GM20431 (cell line): ENCODE data around the gene AMN.
"Not testable (repeated sequence)": the region's sequence is repeated elsewhere in the genome, so short reads cannot be mapped to it uniquely, and the experiment has no call there.

Source experiments
- in situ Hi-C: fragments of 300-500 bp; cut with MseI, MboI; formaldehyde crosslinking; loops from one replicate; pipeline ENCODE4 v1.15.0; 2020; ENCODE audit warnings: low sequenced_read_pairs; ENCODE audit not compliant: unreplicated experiment

The AMN gene

DNA sequence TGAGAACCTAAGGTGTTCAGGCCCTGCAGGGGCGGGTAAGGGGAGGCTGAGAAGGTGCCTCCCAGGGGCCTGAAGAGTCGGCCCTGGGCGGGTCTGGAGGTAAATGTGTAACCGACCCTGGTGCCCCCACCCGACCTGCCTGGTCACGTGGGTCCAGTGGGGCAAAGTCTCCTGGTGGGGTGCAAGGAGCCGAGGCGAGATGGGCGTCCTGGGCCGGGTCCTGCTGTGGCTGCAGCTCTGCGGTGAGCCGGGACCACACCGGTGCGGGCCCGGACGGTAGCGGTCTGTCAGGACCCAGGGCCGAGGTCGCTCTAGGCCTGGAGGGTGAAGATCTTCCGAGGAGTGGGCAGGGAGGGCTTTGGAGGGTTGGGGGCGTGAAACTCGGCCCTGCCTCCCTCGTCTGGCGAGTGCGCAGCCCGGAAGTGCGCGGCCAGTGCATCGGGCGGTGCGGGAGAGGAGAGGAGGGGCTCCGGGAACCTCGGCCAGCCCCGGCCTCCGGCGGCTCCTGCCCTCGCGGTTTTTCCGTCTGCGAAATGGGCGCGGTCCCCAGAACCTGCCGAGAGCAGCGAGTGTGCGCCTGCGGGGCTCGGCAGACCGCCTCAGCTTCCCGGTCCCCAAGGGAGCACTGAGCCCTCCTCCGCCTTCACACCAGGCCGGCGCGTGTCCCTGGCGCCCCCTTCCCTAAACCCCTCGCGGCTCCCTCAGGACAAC lies at the start of gene AMN:
Gene AMN (plus strand): TSS at position 174 of the 711 bp plus-strand sequence. CDS start 26 bp downstream, at position 200.
- in situ Hi-C loops, result no loop called here

DNA sequence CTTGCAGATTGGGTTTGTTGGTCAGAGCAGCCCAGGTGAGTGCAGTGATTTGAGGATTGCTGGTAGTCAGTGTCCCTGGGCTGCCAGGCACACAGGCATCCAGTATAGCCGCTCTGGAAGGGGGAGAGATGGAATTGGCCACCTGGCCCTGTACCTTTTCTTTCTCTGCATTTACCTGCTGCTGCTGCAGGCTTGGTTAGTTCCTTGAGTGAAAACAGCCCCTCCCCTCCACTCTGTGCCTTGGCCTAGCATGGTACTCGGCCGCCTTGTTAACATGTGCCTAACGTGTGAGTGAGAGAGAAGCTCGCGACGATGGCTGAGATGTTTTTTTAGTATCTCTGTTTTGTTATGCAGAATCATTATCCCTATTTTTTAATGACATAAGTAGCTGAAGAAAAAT lies 49.3 kb upstream of the AMN start:
- in situ Hi-C loops, result no loop called here

DNA sequence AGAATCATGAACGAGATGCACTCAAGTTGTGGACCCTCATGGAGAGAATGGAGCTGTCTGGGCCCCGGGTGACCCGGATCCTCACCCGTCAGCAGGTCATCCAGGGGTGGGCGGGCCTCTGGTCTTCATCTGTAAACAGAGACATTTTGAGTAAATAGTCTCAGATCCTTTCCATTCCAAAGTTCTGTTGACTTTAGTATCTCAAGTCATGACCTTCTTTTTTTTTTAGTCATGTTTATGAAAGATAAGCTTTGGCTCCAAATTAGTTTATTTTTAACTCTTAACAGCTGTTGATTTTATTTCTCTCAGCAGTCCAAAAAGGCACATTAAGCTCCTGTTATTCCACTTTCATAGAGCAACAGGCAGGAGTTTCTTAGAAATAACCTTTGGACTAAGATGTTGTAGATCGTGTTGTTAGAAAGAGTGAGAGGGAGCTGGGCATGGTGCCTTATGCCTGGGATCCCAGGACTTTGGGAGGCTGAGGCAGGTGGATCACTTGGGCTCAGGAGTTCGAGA lies 48.9 kb upstream of the AMN start:
- in situ Hi-C loops, result no loop called here

DNA sequence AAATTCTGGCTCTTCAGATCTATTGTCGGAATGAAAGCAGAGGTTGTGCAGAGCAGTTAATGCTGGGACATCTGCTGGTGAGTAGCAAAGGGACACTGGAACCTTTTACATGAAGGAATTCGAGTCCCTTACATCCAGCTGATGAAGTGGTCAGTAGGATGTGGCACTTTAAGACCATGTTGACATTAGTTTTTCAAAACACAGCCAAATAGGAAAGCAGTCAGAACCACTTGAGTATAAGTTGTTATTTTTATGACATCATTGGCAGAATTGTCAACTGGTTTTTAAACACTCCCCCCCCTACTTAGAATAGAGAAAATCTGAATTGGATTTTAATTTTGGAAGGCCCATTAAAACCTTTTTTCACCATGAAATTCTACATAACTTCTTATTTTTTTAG lies 46.8 kb upstream of the AMN start:
- in situ Hi-C loops, result no loop called here

DNA sequence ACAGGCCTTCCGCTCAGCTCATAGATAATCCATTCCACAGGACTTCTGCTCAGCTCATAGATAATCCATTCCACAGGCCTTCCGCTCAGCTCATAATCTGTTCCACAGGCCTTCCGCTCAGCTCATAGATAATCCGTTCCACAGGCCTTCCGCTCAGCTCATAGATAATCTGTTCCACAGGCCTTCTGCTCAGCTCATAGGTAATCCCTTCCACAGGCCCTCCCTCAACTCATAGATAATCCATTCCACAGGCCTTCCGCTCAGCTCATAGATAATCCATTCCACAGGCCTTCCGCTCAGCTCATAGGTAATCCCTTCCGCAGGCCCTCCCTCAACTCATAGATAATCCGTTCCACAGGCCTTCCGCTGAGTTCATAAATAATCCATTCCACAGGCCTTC lies 45.0 kb upstream of the AMN start:
- in situ Hi-C loops, result not testable (repeated sequence)

DNA sequence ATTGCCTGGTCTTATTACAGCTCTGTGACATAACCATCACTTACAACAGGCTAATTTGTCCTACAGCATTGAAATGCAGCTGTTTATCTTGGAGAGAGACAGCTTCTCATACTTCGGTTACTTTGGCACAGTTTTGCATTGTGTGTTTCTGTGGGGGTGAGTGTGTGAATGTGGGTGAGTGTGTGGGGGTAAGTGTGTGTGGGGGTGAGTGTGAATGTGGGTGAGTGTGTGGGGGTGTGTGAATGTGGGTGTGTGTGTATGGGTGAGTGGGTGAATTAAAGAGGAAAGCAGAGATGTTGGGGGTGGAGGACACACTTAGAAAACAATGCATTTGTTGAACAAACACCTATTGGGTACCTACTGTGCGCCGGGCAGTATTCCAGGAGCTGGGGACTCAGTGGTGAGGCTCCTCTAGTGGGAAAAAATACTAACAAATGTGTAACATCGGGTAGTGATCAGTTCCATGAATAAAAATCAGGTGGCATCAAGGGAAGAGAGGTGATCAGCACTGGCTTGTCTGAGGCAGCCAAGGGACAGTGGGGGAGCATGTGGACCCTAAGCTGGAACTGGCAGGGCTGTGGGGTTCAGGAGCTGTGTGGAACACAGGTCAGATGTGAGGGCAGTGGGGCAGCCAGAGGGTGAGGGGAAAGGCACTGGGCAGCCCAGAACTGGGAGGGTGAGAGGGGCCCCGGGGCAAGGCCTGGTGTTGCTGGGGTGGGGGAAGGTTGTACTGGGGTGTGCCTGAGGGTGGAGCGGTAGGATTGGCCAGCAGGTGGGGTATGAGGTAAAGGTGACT lies 44.1 kb upstream of the AMN start:
- in situ Hi-C loops, result no loop called here

DNA sequence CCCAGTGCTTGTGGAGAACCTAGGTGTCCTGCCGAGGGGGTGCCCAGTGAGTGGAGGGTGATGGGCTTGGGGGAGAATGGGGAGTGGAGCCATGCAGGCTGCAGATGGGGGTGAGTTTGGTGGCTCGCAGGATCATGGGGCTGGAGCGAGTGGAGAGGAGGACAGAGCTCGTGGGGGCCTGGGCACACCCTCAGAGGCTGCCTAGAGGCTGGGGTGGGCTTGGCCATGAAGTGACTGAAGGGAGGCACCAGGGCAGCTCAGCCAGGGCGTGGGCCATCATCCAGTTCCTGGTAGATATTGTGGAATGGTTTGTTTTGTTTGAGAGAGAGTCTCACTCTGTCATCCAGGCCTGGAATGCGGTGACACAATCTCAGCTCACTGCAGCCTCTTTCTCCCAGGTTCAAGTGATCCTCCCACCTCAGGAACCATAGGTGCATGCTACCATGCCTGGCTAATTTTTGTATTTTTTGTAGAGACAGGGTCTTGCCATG lies 43.4 kb upstream of the AMN start:
- in situ Hi-C loops, result no loop called here

DNA sequence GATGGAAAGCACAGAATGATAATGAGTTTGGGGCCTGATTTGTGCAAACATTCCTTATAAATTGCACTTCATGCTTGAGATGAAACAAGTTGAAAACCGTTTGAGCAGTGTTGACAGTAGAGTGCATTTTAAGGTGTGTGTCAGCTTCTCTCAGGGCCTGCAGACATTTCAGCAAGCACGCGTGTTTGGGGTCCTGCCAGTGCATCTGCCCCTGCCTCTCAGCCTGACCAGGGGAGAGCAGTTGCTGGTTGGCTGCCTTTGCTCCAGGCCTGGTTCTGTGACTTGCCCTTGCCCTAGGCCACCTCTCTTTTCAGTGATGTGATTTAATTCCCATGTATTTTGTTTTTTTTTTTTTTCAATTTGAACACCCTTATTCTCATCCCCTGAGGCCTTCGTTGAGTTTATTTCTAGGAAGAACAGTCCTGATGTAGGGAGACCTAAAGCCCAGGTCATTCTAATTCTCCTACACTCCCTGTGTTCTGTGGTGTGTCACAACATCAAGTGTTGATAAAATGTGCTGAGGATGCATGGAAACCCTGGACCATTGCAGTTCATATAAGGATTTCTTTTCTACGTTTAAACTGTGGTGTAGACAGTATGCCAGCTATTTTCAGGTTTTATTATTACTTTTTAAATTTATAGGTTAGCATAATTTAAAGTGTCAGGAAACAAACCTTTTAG lies 40.1 kb upstream of the AMN start:
- in situ Hi-C loops, result no loop called here

DNA sequence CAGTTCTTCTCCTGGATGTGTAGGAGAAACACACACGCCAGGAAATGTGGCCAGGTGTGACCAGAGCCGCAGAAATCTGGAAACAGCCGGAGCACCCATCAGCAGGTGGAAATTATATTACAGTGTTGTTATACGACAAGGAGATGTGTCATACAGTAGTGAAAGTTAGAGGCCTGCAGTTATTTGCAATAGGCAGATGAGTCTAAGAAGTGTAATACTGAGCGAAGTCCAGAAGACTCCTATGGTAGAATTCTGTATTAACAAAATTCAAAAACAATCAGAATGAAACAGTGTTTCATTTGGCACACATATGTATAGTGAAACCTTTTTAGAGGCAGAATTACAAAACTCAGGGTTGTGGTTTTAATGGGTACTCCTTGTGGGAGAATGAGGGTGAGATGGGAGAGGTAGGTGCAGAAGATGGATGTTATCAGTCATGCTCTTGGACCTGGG lies 39.3 kb upstream of the AMN start:
- in situ Hi-C loops, result no loop called here

DNA sequence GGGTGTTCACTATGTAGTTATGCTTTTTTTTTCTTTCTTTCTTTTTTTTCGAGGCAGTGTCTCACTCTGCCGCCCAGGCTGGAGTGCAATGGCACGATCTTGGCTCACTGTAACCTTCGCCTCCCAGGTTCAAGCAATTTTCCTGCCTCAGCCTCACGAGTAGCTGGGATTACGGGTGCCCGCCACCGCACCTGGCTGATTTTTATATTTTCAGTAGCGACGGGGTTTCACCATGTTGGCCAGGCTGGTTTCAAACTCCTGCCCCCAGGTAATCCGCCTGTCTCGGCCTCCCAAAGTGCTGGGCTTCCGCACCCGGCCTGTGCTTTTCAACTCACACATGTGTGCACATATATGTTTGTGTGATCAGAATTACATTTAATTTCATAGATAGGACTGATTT lies 38.9 kb upstream of the AMN start:
- in situ Hi-C loops, result no loop called here

DNA sequence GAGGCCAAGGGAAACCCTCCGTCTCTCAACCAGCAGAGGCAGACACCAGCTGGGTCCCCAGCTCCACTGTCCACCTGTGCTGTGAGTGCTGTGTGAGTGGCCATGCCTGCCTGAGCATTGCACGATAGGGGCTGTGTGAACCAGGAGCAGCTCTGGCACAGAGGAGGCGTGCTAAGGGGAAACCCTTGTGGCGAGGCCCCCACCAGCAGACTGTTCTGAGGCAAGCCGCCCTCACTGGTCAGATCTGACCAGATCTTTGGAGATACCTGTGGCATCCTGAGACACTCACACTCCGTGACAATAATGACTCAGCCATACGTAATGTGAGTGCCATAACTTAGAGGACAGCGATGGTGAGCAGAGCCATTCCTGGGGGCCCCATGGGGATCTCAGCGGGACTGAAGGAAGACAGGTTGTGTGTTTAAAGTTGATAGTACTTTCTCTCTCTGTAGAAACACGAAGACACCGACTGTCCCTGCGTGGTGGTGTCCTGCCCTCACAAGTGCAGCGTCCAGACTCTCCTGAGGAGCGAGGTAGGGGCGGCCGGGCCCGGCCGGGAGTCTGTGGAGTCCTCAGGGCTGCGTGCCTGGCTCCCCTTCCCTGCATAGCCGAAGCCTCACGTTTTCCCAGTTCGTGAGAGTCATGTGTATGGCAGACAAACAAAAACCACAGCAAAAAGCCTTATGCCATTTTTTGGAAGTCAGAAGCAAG lies 36.6 kb upstream of the AMN start:
- in situ Hi-C loops, result no loop called here

DNA sequence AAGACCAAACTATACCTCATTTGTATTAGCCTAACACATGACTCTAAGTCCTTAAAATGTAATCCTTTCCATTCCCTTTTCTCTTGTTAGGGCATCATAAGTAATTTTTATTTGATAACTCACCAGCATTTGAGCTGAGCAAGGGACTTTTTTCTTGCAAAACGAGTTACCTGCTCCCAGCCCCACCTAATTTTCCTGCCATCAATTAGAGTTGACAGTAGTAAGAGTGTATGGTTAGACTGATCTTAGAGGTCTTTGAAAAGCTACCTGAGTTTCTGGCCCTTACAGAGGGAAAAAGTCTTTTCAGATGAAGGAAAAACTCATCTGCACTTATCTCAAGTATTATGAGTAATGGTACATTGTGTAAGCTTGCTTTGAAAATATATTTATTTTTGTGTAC lies 33.7 kb upstream of the AMN start:
- in situ Hi-C loops, result no loop called here

DNA sequence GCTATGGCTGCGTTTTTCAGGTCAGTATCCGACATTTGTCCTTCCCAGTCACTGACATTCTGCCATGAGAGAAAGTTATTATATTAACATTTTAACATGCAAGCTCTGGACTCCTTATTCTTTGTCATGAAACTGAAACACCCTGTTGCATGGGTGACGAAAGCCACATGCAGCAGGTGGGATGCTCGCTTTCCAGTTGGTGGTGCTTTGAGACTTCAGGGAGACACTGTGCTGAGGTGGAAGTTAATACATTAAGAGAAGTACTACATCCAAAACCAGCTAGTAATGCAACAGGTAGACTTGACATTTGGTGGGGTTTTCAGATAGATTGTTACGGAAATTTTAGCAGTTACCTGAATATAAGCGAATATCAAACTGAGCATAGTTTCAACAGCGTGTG lies 32.8 kb upstream of the AMN start:
- in situ Hi-C loops, result no loop called here

DNA sequence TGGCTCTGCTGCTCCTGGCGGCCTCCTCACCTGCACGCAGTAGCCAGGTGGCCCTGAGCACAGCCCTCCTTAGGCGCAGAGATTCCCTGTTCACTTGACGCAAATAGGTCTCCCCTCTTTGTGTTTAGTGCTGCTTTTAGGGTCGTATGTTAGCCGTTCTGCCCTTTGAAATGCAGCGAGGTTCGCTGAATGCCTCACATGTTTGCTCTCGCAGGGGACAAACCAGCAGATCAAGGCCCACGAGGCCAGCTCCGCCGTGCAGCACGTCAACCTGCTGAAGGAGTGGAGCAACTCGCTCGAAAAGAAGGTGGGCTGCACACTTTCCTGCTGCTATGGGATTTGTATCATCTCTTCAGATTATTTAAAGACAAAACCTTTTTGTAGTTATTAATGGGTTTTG lies 31.4 kb upstream of the AMN start:
- in situ Hi-C loops, result no loop called here

DNA sequence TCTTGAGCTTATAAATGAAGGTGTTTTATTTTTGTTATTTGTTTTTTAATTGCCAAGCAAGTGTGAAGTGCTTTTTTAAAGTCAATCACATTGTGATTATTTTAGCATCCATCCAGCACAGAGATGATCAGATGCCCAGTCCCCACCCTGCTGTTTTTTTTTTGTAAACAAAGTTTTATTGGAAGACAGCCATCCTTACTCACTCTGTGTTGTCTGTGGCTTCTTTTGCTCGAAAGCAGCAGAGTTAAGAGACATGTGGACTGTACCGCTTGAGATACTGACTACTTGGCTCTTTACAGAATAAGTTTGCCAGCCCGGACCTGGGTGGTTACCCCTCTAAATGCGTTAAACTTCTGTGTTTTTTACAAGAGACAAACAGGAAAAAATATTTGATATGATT lies 30.9 kb upstream of the AMN start:
- in situ Hi-C loops, result no loop called here

DNA sequence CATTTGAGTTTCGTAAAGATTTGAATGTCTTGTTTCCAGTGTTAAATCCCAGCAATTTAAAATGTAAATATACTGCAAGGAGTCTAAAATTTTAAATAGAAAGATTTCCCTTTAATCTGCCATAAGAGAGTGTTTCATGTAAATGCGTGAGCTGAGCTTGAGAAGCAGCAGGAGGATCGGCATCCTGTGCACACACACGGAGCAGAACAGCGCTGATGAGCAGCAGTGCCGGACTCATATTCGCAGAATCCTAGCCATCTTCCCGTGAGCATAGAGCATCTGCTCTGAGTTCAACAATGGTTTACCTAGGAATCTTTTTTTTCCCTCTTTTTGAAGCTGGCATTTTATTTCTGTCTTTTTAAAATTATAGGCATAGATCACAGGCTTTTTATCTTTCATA lies 29.8 kb upstream of the AMN start:
- in situ Hi-C loops, result no loop called here

DNA sequence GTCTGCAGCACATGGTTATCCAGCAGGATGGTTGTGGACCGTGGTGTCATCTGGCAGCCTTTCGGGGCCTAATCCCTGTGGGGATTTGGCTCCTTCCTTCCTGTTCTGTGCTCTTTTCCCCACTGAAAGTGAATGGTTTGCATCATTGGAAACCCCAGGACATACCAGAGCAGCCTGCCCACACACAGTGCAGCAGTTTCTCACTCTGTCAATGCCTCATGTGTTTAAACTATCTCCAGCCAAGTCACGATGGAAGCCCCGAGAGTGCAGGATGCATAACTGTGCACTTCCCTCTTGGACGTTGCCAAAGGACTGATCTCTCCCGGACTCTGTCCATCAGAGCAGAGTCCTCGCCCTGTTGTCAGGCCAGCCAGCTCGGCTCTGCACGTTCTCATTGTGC lies 29.0 kb upstream of the AMN start:
- in situ Hi-C loops, result no loop called here

DNA sequence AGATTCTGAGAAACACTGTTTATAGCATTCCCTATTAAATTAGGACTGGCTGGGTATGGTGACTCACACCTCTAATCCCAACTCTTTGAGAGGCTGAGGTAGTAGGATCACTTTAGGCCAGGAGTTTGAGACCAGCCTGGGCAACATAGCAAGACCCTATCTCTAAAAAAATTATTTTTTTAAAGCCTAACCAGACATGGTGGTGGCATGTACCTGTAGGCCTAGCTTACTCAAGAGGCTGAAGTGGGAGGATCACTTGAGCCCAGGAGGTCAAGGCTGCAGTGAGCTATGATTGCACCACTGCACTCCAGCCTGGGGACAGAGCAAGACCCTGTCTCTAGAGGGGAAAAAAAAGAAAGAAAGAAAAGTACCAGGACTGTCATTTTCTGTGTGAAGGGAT lies 25.7 kb upstream of the AMN start:
- in situ Hi-C loops, result not testable (repeated sequence)

DNA sequence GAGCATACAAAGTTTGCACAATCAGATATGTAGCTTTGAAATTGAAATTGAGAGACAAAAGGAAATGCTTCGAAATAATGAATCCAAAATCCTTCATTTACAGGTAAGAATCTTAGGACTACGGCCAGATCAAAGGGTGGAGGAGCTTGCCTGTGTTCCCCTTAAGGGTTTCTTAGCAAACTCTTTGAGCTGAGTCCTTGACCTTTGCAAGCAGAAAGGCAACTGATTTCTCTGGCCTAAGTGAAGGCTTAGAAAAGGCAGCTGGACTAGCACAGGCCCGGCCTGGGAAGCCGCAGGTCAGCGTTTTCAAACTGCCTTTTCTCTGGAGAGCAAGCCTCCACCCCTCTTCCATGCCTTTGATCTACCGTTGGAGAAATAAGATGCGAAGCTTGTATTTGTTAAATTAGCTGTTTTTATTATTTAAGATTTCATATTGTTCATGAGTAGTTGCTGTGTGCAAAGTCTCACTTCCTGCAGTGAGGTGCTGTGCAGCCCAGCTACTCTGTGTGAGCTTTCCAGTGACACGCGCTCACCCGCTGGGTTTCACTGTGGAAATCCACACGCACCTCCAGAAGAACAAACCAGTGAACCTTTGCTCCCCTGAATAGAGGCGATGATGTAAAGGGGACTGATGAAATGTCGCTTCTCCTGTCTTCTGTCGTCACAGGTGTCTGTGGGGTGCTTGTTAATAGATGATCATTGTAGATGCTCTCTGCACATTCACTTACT lies 25.0 kb upstream of the AMN start:
- in situ Hi-C loops, result no loop called here
